Suprapubic skin (tissue), 4 donors: ENCODE measurements around the gene APLP2. TPM values are rescaled to one million over a fixed set of nuclear protein-coding genes. Genes with fewer than 3 reads are reported as not detected.

ENCODE experiments used
- DNase-seq, 2 donors: peaks; one replicate each; pipeline ENCODE4 v3.0.0-alpha.2; 2019; ENCODE audit warnings: low spot score in 2 of 2
- H3K27ac ChIP-seq: fragments of 200-600 bp; sonication (generic); one replicate; pipeline ENCODE4 v1.5.1; 2019
- H3K27me3 ChIP-seq: fragments of 200-600 bp; sonication (generic); one replicate; pipeline ENCODE4 v1.5.1; 2019
- H3K36me3 ChIP-seq: fragments of 200-600 bp; sonication (generic); one replicate; pipeline ENCODE4 v1.5.1; 2019
- H3K4me1 ChIP-seq: fragments of 200-600 bp; sonication (generic); one replicate; pipeline ENCODE4 v1.5.1; 2019
- H3K4me3 ChIP-seq: fragments of 200-600 bp; sonication (generic); one replicate; pipeline ENCODE4 v1.5.1; 2019; ENCODE audit warnings: mild to moderate bottlenecking
- H3K9me3 ChIP-seq: fragments of 200-600 bp; sonication (generic); one replicate; pipeline ENCODE4 v1.5.1; 2019
- CTCF ChIP-seq, 2 donors: fragments of 200-600 bp in 1 of 2; fragments of 450-650 bp in 1 of 2; sonication (generic) in 1 of 2; IDR thresholded peaks; one replicate each; pipeline ENCODE4 v1.5.1; 2016 to 2019; ENCODE audit warnings: antibody characterized with exemption in 2 of 2, mild to moderate bottlenecking in 1 of 2, moderate library complexity in 1 of 2
- EP300 ChIP-seq: sonication (generic); formaldehyde crosslinking; IDR thresholded peaks from one replicate; pipeline ENCODE4 v1.6.1; 2017; ENCODE audit warnings: antibody characterized with exemption
- POLR2A ChIP-seq, 2 donors: fragments of 450-650 bp; IDR thresholded peaks; one replicate each; pipeline ENCODE4 v1.6.1; 2017; ENCODE audit warnings: antibody characterized with exemption in 2 of 2, mild to moderate bottlenecking in 2 of 2, moderate library complexity in 2 of 2
- POLR2AphosphoS5 ChIP-seq, 3 donors: sonication (generic); formaldehyde crosslinking; IDR thresholded peaks; one replicate each; pipeline ENCODE4 v1.6.1; 2017; ENCODE audit warnings: antibody characterized with exemption in 3 of 3
- WGBS: methylation state at CpG from one replicate; pipeline ENCODE4 v1.1.5; 2018; 5-methylcytosine and 5-hydroxymethylcytosine counted together
- total RNA-seq, 4 donors: library from RNA; depleted of rRNA; stranded (reverse); fragments of >200 nt; gene quantifications; one replicate each; pipeline ENCODE4 v1.1.0, GENCODE V29; 2016

The APLP2 gene
- total RNA-seq, 4 donors from 2014 or later: 150 to 237 (median 174) TPM

- no peaks in the 10 kb centered on the region for H3K27me3 ChIP-seq
- TF ChIP-seq CTCF (IDR thresholded peaks at IDR 0.05) (no peak), EP300 (no peak), POLR2AphosphoS5 (IDR thresholded peaks at IDR 0.05) (no peak), POLR2A (IDR thresholded peaks at IDR 0.05) (no peak)
- 90% methylated on average over 3 of the region's 4 CpGs for WGBS
- no peaks in the 10 kb centered on the region for H3K36me3 ChIP-seq
- no peak overlapping the region for H3K4me3 ChIP-seq
- no peak for DNase-seq
- H3K27ac ChIP-seq: no peak overlapping the region
- H3K9me3 ChIP-seq: no peaks in the 10 kb centered on the region
- H3K4me1 ChIP-seq: peaks cover 38% of the 10 kb centered on the region
Observed at GRCh38 chr11:130064596-130064995, 5.1 kb upstream of the APLP2 start.

- 60% methylated on average over 5 of the region's 5 CpGs for WGBS
- no peak for DNase-seq
Observed at GRCh38 chr11:130066338-130066737, 3.4 kb upstream of the APLP2 start.

GRCh38 chr11:130068546-130068985 lies 1.1 kb upstream of the APLP2 start:
- no peaks in the 10 kb centered on the region for H3K36me3 ChIP-seq
- no peak for DNase-seq
- H3K9me3 ChIP-seq: no peaks in the 10 kb centered on the region
- no peaks in the 10 kb centered on the region for H3K27me3 ChIP-seq
- peaks cover 55% of the 10 kb centered on the region for H3K4me1 ChIP-seq
- H3K4me3 ChIP-seq: peak overlapping the region; percentile 70
- TF ChIP-seq EP300 (no peak), CTCF (IDR thresholded peaks at IDR 0.05) (no peak), POLR2A (IDR thresholded peaks at IDR 0.05) (no peak), POLR2AphosphoS5 (IDR thresholded peaks at IDR 0.05) (no peak)
- H3K27ac ChIP-seq: peak overlapping the region; percentile 91
- WGBS: 31% methylated on average over 18 of the region's 18 CpGs

More at GRCh38 chr11:130066338-130066737, 3.4 kb upstream of the APLP2 start:
- peaks cover 48% of the 10 kb centered on the region for H3K4me1 ChIP-seq
- no peaks in the 10 kb centered on the region for H3K27me3 ChIP-seq
- H3K4me3 ChIP-seq: no peak overlapping the region
- no peaks in the 10 kb centered on the region for H3K9me3 ChIP-seq
- H3K27ac ChIP-seq: no peak overlapping the region
- no peaks in the 10 kb centered on the region for H3K36me3 ChIP-seq
- TF ChIP-seq CTCF (IDR thresholded peaks at IDR 0.05) (no peak), POLR2A (IDR thresholded peaks at IDR 0.05) (no peak), EP300 (no peak), POLR2AphosphoS5 (IDR thresholded peaks at IDR 0.05) (no peak)

GRCh38 chr11:130068986-130069658 lies 572 bp upstream of the APLP2 start:
- peak; percentile 89 for DNase-seq
- Histone ChIP-seq H3K4me3 (peak overlapping the region; percentile 70), H3K27me3 (no peaks in the 10 kb centered on the region), H3K9me3 (no peaks in the 10 kb centered on the region), H3K4me1 (peaks cover 50% of the 10 kb centered on the region), H3K27ac (peak overlapping the region; percentile 91), H3K36me3 (no peaks in the 10 kb centered on the region)
- 1% methylated on average over 23 of the region's 53 CpGs for WGBS
- TF ChIP-seq CTCF (IDR thresholded peaks at IDR 0.05) (no peak), POLR2AphosphoS5 (IDR thresholded peaks at IDR 0.05) (peak in 1 of 3 donors; percentile 34)

- Histone ChIP-seq H3K9me3 (no peaks in the 10 kb centered on the region), H3K27ac (peak overlapping the region; percentile 91), H3K4me3 (peak overlapping the region; percentile 70), H3K4me1 (peaks cover 45% of the 10 kb centered on the region), H3K36me3 (no peaks in the 10 kb centered on the region), H3K27me3 (no peaks in the 10 kb centered on the region)
- peak; percentile 70 to 80 for DNase-seq
- no peak for TF ChIP-seq POLR2A (IDR thresholded peaks at IDR 0.05)
- no peak for TF ChIP-seq POLR2AphosphoS5 (IDR thresholded peaks at IDR 0.05)
- TF ChIP-seq EP300: no peak
- TF ChIP-seq CTCF (IDR thresholded peaks at IDR 0.05): no peak
- WGBS: 0% methylated on average over 29 of the region's 100 CpGs
Observed at GRCh38 chr11:130070109-130070845, 583 bp downstream of the APLP2 start.
